Lower lobe of right lung (tissue), 2 donors: ENCODE data around the gene NCF4. TPM values are rescaled to one million over a fixed set of nuclear protein-coding genes. Genes with fewer than 3 reads are reported as not detected.

Experiments used
- ATAC-seq, 2 donors: fragments of 200-7000 bp; cut with Tn5 transposase; one replicate each; pipeline ENCODE4 v1.9.1; 2020 to 2022; ENCODE audit warnings: mild to moderate bottlenecking in 2 of 2, moderate library complexity in 2 of 2
- DNase-seq: peaks from one replicate; pipeline ENCODE4 v3.0.0-alpha.2; 2020
- H3K27ac ChIP-seq: fragments of 200-600 bp; one replicate; pipeline ENCODE4 v1.8.0; 2022
- H3K27me3 ChIP-seq: fragments of 200-600 bp; one replicate; pipeline ENCODE4 v1.8.0; 2022; ENCODE audit warnings: low read depth
- H3K36me3 ChIP-seq: fragments of 200-600 bp; one replicate; pipeline ENCODE4 v1.8.0; 2022; ENCODE audit warnings: mild to moderate bottlenecking
- H3K4me1 ChIP-seq: fragments of 200-600 bp; one replicate; pipeline ENCODE4 v1.8.0; 2022
- H3K4me3 ChIP-seq: fragments of 200-600 bp; one replicate; pipeline ENCODE4 v1.8.0; 2022; ENCODE audit warnings: mild to moderate bottlenecking
- H3K9me3 ChIP-seq: fragments of 200-600 bp; one replicate; pipeline ENCODE4 v1.8.0; 2022
- CTCF ChIP-seq: fragments of 200-600 bp; IDR thresholded peaks from one replicate; pipeline ENCODE4 v1.8.0; 2022; ENCODE audit warnings: antibody characterized with exemption, mild to moderate bottlenecking
- intact Hi-C: fragments of 100-400 bp; cut with DNase I; formaldehyde crosslinking; loops from one replicate; pipeline ENCODE4 v1.11.0; 2022
- total RNA-seq: library from RNA; stranded (reverse); fragmentation: NEBNext Ultra II Directional; extraction: Animal tissue kit (Norgen Biotek cat#: 25700); gene quantifications from one replicate; pipeline ENCODE4 v1.2.1, GENCODE V29; 2021
- donor health status: DM: no; HTN: yes; CAD: no; lungs with severe emphysema.

NCF4 gene
- total RNA-seq, 1 donor from 2014 or later = 55.3 TPM

GRCh38 chr22:36823186-36823839 lies 37.5 kb upstream of the NCF4 start:
- Histone ChIP-seq H3K4me1 (no peaks in the 10 kb centered on the region), H3K27ac (no peak overlapping the region), H3K27me3 (peaks cover 43% of the 10 kb centered on the region), H3K9me3 (no peaks in the 10 kb centered on the region), H3K36me3 (no peaks in the 10 kb centered on the region), H3K4me3 (no peak overlapping the region)
- DNase-seq (no peak), ATAC-seq (no peak)
- no peak for TF ChIP-seq CTCF
- intact Hi-C loops = no loop called here

GRCh38 chr22:36824655-36825054 lies 36.2 kb upstream of the NCF4 start:
- DNase-seq (no peak), ATAC-seq (no peak)
- no peak overlapping the region for H3K27ac ChIP-seq
- TF ChIP-seq CTCF = no peak
- H3K36me3 ChIP-seq = no peaks in the 10 kb centered on the region
- no peaks in the 10 kb centered on the region for H3K9me3 ChIP-seq
- H3K4me1 ChIP-seq = no peaks in the 10 kb centered on the region
- intact Hi-C loops = no loop called here
- peaks cover 29% of the 10 kb centered on the region for H3K27me3 ChIP-seq
- no peak overlapping the region for H3K4me3 ChIP-seq

DNA sequence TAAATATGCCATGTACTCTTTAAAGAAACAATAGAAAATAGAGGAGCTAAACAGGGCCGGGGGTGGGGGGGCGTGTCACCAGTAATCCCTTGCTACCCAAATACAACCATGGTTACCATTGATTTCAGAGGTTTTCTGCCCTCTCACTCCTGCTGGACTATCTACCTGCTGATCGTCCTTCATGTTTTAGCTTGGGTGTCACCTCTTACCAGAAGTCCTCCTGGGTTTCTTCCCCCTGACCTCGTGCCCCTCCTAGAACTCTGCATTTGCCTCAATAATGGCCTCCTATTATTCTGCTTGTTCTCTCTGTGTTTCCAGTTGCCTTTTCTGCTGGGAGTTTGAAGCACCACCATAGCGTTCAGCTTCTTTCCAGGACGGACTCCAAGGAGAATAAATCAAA lies 34.5 kb upstream of the NCF4 start:
- no peaks in the 10 kb centered on the region for H3K9me3 ChIP-seq
- TF ChIP-seq CTCF = no peak
- no peak for ATAC-seq
- DNase-seq = no peak
- H3K4me1 ChIP-seq = no peaks in the 10 kb centered on the region
- peaks cover 27% of the 10 kb centered on the region for H3K27me3 ChIP-seq
- H3K27ac ChIP-seq = no peak overlapping the region
- no peaks in the 10 kb centered on the region for H3K36me3 ChIP-seq
- intact Hi-C loops = no loop called here
- H3K4me3 ChIP-seq = no peak overlapping the region

DNA sequence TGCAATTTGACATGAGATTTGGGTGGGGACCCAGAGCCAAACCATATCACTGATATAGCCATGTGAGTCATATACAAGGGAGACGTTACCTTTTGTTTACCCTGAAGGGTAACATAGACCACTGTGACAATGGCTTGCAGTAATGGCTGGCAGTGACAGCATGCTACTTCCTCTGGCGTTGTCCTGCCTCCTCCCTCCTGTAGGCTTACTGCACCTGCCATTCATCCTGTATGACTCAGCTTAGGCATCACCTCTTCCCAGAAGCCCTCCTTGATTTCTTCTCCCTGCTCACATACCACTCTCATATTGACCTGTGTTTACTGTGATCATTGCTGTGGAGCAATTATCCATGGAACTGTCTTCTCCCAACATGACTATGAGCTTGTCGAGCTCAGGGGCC lies 32.0 kb upstream of the NCF4 start:
- no peaks in the 10 kb centered on the region for H3K9me3 ChIP-seq
- no peaks in the 10 kb centered on the region for H3K36me3 ChIP-seq
- ATAC-seq (peak; percentile 19 to 45), DNase-seq (no peak)
- intact Hi-C loops = no loop called here
- TF ChIP-seq CTCF = no peak
- H3K27me3 ChIP-seq = peaks cover 22% of the 10 kb centered on the region
- no peak overlapping the region for H3K27ac ChIP-seq
- no peak overlapping the region for H3K4me3 ChIP-seq
- H3K4me1 ChIP-seq = peaks cover 5% of the 10 kb centered on the region

- ATAC-seq (peak; percentile 88 to 90), DNase-seq (peak; percentile 66)
- H3K27ac ChIP-seq = no peak overlapping the region
- H3K9me3 ChIP-seq = no peaks in the 10 kb centered on the region
- intact Hi-C loops = no loop called here
- H3K27me3 ChIP-seq = peaks cover 25% of the 10 kb centered on the region
- TF ChIP-seq CTCF = no peak
- no peaks in the 10 kb centered on the region for H3K36me3 ChIP-seq
- peaks cover 5% of the 10 kb centered on the region for H3K4me1 ChIP-seq
- H3K4me3 ChIP-seq = no peak overlapping the region
Observed at GRCh38 chr22:36829370-36830002, 31.3 kb upstream of the NCF4 start.
